HG02623 (cell line): ENCODE data around the gene ANO9.
"Not testable (repeated sequence)": the region's sequence is repeated elsewhere in the genome, so short reads cannot be mapped to it uniquely, and the experiment has no call there.

Source experiments
- ATAC-seq: cut with Tn5 transposase; IDR thresholded peaks from one replicate; pipeline ENCODE4 v1.9.1; 2021; ENCODE audit warnings: moderate library complexity; ENCODE audit not compliant: unreplicated experiment

ANO9 gene

GRCh38 chr11:472272-472671, 30.5 kb upstream of the ANO9 start:
- ATAC-seq, result no peak

- no peak for ATAC-seq
Measured at GRCh38 chr11:471468-472145, 29.8 kb upstream of the ANO9 start.

GRCh38 chr11:469684-470560, 28.1 kb upstream of the ANO9 start:
- ATAC-seq, result no peak

- not testable (repeated sequence) for ATAC-seq
Measured at GRCh38 chr11:469026-469683, 27.3 kb upstream of the ANO9 start.

GRCh38 chr11:468493-468892, 26.7 kb upstream of the ANO9 start:
- no peak for ATAC-seq

- no peak for ATAC-seq
Measured at GRCh38 chr11:468036-468435, 26.2 kb upstream of the ANO9 start.

- no peak for ATAC-seq
Measured at GRCh38 chr11:465896-466530, 24.2 kb upstream of the ANO9 start.

GRCh38 chr11:464316-464715, 22.5 kb upstream of the ANO9 start:
- no peak for ATAC-seq

- no peak for ATAC-seq
Measured at GRCh38 chr11:462107-462890, 20.5 kb upstream of the ANO9 start.

GRCh38 chr11:461626-462025, 19.8 kb upstream of the ANO9 start:
- ATAC-seq, result no peak

- ATAC-seq, result no peak
Measured at GRCh38 chr11:460331-461199, 18.8 kb upstream of the ANO9 start.

- no peak for ATAC-seq
Measured at GRCh38 chr11:459511-460220, 17.9 kb upstream of the ANO9 start.

- ATAC-seq, result no peak
Measured at GRCh38 chr11:457111-457760, 15.4 kb upstream of the ANO9 start.

- no peak for ATAC-seq
Measured at GRCh38 chr11:456533-456932, 14.7 kb upstream of the ANO9 start.

- no peak for ATAC-seq
Measured at GRCh38 chr11:455566-456147, 13.8 kb upstream of the ANO9 start.

GRCh38 chr11:454801-455565, 13.2 kb upstream of the ANO9 start:
- no peak for ATAC-seq

GRCh38 chr11:454043-454442, 12.2 kb upstream of the ANO9 start:
- no peak for ATAC-seq
